B cell (primary cell): ENCODE results near the gene IMMP2L.

Experiments
- EZH2 ChIP-seq: IDR thresholded peaks from 2 replicates; pipeline ENCODE4 v1.6.1; 2012; ENCODE audit warnings: borderline replicate concordance, low read depth, mild to moderate bottlenecking, moderate library complexity, low read length; ENCODE audit not compliant: insufficient read depth, poor library complexity, severe bottlenecking
- TF ChIP-seq, protein P1 (sequence below): fragments of 200-600 bp; IDR thresholded peaks from one replicate; pipeline ENCODE4 v1.8.0; 2022; ENCODE audit warnings: antibody characterized with exemption, mild to moderate bottlenecking

DNA sequence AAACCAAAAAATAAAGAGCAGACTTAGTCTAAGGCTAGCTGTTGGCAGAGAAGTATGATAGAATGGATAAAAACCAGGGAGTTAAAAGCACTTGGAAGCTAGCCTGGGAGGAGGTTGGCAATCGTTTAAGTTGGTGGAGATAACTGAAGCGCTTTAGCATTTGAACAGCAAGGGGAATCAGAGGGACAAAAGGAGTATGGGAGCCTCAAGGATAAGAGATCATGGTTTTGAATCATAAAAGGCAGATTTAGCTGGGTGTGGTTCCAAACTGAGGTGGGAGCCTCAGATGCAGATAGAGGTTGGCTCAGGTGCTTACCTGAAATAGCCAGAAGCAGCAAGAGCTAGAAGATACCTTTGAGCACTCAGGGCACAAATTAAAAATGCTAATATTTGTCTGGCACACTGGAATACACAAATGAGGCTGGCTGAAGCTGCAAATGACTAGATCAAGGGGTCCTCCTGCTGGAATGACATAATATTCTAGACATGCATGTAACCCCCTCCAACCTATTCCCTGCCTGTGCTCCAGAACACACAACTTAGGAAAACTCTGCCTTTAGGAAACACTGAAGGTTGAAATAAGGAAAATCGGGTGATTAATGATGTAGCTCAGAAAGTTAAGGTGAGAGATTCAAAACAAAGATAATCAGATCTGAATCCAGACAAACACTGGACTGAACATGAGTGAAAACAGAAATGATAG, 843.6 kb downstream of the IMMP2L start:
- TF ChIP-seq EZH2 = no peak
- TF ChIP-seq, protein P1, sequence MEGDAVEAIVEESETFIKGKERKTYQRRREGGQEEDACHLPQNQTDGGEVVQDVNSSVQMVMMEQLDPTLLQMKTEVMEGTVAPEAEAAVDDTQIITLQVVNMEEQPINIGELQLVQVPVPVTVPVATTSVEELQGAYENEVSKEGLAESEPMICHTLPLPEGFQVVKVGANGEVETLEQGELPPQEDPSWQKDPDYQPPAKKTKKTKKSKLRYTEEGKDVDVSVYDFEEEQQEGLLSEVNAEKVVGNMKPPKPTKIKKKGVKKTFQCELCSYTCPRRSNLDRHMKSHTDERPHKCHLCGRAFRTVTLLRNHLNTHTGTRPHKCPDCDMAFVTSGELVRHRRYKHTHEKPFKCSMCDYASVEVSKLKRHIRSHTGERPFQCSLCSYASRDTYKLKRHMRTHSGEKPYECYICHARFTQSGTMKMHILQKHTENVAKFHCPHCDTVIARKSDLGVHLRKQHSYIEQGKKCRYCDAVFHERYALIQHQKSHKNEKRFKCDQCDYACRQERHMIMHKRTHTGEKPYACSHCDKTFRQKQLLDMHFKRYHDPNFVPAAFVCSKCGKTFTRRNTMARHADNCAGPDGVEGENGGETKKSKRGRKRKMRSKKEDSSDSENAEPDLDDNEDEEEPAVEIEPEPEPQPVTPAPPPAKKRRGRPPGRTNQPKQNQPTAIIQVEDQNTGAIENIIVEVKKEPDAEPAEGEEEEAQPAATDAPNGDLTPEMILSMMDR = no peak
